Liver (tissue), 3 donors: Measurements from ENCODE around the gene EIF5B.

Experiments used
- EGR1 ChIP-seq, 2 donors: IDR thresholded peaks; 2 replicates each; pipeline ENCODE4 v1.6.1; 2016 to 2018; ENCODE audit warnings: antibody characterized with exemption in 2 of 2, low read depth in 2 of 2
- GABPA ChIP-seq, 2 donors: IDR thresholded peaks in 1 of 2; conservative IDR thresholded peaks in 1 of 2; 2 replicates each; pipeline ENCODE4 v1.6.1; 2016; ENCODE audit warnings: antibody characterized with exemption in 2 of 2, mild to moderate bottlenecking in 1 of 2, moderate library complexity in 1 of 2
- HNF4A ChIP-seq, 2 donors: conservative IDR thresholded peaks; 2 replicates each; pipeline ENCODE4 v1.6.1; 2016; ENCODE audit warnings: antibody characterized with exemption in 2 of 2, mild to moderate bottlenecking in 2 of 2
- JUND ChIP-seq, 2 donors: IDR thresholded peaks; 2 replicates each; pipeline ENCODE4 v1.6.1; 2016; ENCODE audit warnings: antibody characterized with exemption in 2 of 2
- RAD21 ChIP-seq, 2 donors: IDR thresholded peaks; 2 replicates each; pipeline ENCODE4 v1.6.1; 2016; ENCODE audit warnings: antibody characterized with exemption in 2 of 2, mild to moderate bottlenecking in 2 of 2
- REST ChIP-seq: IDR thresholded peaks from 2 replicates; pipeline ENCODE4 v1.6.1; 2016; ENCODE audit warnings: antibody characterized with exemption, mild to moderate bottlenecking
- SP1 ChIP-seq: IDR thresholded peaks from 2 replicates; pipeline ENCODE4 v1.6.1; 2018; ENCODE audit warnings: antibody characterized with exemption, mild to moderate bottlenecking
- YY1 ChIP-seq: IDR thresholded peaks from 2 replicates; pipeline ENCODE4 v1.6.1; 2016; ENCODE audit warnings: antibody characterized with exemption, mild to moderate bottlenecking
- TF ChIP-seq, protein P1 (sequence below): fragments of 150-350 bp; IDR thresholded peaks from 2 replicates; pipeline ENCODE4 v1.5.1; 2017; ENCODE audit warnings: improper control_type of control experiment, low read depth, low read length; ENCODE audit not compliant: missing input control
- TF ChIP-seq, protein P2 (sequence below): IDR thresholded peaks from 2 replicates; pipeline ENCODE4 v1.6.1; 2016; ENCODE audit warnings: antibody characterized with exemption
- TF ChIP-seq, protein P3 (sequence below): IDR thresholded peaks from 2 replicates; pipeline ENCODE4 v1.6.1; 2016; ENCODE audit warnings: antibody characterized with exemption
- donor health status: healthy.
- donor health status: healthy.

DNA sequence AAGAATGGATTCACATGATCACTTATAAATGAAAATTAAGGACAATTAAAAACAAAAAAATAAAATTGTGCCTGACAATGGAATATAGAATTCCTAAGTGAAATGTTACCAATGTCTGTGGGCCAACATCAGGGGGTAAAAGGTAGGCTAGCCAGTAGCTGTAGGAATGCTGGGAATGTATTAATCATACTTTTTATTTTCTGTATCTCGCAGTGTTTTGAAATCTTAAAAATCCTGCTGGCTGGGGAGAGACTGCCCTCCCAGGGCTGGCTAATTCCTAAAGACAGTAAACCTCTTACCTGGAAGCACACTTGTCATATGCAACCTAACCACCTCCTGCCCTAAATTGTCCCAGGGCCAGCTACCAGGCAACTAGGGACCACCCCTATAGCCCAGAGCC lies 82.8 kb downstream of the EIF5B start:
- TF ChIP-seq, protein P1, sequence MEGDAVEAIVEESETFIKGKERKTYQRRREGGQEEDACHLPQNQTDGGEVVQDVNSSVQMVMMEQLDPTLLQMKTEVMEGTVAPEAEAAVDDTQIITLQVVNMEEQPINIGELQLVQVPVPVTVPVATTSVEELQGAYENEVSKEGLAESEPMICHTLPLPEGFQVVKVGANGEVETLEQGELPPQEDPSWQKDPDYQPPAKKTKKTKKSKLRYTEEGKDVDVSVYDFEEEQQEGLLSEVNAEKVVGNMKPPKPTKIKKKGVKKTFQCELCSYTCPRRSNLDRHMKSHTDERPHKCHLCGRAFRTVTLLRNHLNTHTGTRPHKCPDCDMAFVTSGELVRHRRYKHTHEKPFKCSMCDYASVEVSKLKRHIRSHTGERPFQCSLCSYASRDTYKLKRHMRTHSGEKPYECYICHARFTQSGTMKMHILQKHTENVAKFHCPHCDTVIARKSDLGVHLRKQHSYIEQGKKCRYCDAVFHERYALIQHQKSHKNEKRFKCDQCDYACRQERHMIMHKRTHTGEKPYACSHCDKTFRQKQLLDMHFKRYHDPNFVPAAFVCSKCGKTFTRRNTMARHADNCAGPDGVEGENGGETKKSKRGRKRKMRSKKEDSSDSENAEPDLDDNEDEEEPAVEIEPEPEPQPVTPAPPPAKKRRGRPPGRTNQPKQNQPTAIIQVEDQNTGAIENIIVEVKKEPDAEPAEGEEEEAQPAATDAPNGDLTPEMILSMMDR, result no peak
- no peak for TF ChIP-seq JUND (IDR thresholded peaks at IDR 0.05)
- no peak for TF ChIP-seq RAD21 (IDR thresholded peaks at IDR 0.05)
- TF ChIP-seq, protein P2, sequence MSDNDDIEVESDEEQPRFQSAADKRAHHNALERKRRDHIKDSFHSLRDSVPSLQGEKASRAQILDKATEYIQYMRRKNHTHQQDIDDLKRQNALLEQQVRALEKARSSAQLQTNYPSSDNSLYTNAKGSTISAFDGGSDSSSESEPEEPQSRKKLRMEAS, result no peak
- TF ChIP-seq HNF4A (conservative IDR thresholded peaks at IDR 0.05), result no peak
- TF ChIP-seq, protein P3, sequence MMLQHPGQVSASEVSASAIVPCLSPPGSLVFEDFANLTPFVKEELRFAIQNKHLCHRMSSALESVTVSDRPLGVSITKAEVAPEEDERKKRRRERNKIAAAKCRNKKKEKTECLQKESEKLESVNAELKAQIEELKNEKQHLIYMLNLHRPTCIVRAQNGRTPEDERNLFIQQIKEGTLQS, result no peak
- TF ChIP-seq YY1, result no peak
- TF ChIP-seq GABPA (IDR thresholded peaks at IDR 0.05 in 1 of 2, conservative IDR thresholded peaks at IDR 0.05 in 1 of 2), result no peak
- TF ChIP-seq SP1, result no peak
- no peak for TF ChIP-seq EGR1 (IDR thresholded peaks at IDR 0.05; ENCODE audit: low read depth in 2 of 2)
- no peak for TF ChIP-seq REST
